ENCODE data around the gene NRGN.

DNA sequence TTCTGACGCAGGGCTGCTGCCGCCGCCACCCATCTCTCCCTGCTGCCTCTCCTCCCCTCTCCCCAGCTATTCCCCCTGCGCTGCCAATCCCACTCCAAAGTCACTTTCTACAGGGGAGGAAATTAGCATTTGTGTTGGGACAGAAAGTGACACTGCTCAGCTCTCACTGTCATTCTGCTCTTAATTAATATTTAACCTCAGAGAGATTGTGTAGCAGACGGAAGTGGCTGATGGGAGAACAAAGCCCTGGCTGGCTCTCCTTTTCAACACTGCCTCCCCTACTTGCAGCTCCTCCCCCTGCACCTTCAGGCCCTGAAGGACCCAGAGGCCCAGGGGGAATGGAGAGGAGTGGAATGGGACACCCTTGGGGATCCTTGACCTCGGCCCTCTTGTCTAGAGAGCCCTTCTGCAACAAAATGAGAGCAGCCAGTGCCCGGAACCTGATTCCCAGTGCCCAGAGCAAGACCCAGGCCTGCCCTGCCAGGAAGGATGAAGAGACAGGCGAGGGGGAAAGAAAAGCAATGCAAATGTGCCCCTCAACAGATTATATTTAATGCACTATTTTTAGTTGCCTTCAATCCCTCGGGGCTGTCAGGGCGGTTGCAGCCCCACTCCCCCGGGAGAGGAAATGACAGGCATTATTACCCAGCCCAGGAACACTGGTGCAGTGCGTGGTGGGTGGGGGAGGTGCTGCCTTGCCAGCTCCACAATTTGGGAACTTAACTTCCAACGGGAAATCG, 14.6 kb upstream of the NRGN start:
- TF ChIP-seq EZH2 (IDR thresholded peaks at IDR 0.05; ENCODE audit: insufficient read depth, poor library complexity, severe bottlenecking), result no peak
- TF ChIP-seq EZH2phosphoT487 (IDR thresholded peaks at IDR 0.05; ENCODE audit: insufficient read depth, low read depth), result no peak
